ENCODE results near the gene VMP1.
"Not testable (repeated sequence)": the region's sequence is repeated elsewhere in the genome, so short reads cannot be mapped to it uniquely, and the experiment has no call there.

Gene VMP1

DNA sequence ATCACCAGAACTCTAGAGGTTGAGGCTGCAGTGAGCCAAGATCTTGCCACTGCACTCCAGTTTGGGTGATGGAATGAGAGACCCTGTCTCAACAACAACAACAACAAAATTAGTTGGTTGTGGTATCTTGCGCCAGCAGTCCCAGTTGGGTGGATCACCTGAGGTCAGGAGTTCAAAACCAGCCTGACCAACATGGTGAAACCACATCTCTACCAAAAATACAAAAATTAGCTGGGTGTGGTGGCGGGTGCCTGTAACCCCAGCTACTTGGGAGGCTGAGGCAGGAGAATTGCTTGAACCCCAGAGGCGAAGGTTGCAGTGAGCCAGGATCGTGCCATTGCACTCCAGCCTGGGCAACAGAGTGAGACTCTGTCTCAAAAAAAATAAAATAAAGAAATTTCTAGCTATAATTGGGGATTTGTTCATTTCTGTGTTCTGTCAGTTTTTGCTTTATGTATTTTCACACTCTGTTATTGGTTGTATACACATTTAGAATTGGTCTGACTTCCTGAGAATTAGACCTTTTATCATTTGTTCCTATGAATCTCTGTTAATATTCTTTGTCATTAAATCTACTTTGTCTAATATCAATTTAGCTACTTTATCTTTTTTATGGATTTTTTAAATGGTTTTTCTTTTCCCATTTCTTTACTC, 51.7 kb downstream of the VMP1 start:
- H3K27me3 ChIP-seq (ENCODE audit: control insufficient read depth in 1 of 2, insufficient read depth in 2 of 2, low read length in 2 of 2); H3K9me3 ChIP-seq (ENCODE audit: control insufficient read depth in 1 of 2, low read length in 2 of 2); H3K9ac ChIP-seq (ENCODE audit: low read depth in 1 of 2, low read length in 2 of 2); H3K4me3 ChIP-seq (ENCODE audit: low read depth in 1 of 2, low read length in 2 of 2); H3K36me3 ChIP-seq (ENCODE audit: control insufficient read depth in 1 of 2, insufficient read depth in 2 of 2, low read length in 2 of 2); H3K27ac ChIP-seq (ENCODE audit: low read depth, low read length): not testable (repeated sequence)
- peaks cover 0 to 13% of the 10 kb centered on the region in 2 donors for H3K4me1 ChIP-seq (ENCODE audit: control insufficient read depth in 1 of 2, insufficient read depth in 2 of 2, low read length in 2 of 2)

- Histone ChIP-seq H3K9ac (ENCODE audit: low read depth in 1 of 2, low read length in 2 of 2) (no peak overlapping the region), H3K27ac (ENCODE audit: low read depth, low read length) (no peak overlapping the region), H3K36me3 (ENCODE audit: control insufficient read depth in 1 of 2, insufficient read depth in 2 of 2, low read length in 2 of 2) (peaks cover 0 to 12% of the 10 kb centered on the region in 2 donors), H3K27me3 (ENCODE audit: control insufficient read depth in 1 of 2, insufficient read depth in 2 of 2, low read length in 2 of 2) (no peaks in the 10 kb centered on the region), H3K9me3 (ENCODE audit: control insufficient read depth in 1 of 2, low read length in 2 of 2) (no peaks in the 10 kb centered on the region), H3K4me1 (ENCODE audit: control insufficient read depth in 1 of 2, insufficient read depth in 2 of 2, low read length in 2 of 2) (peaks cover 0 to 8% of the 10 kb centered on the region in 2 donors), H3K4me3 (ENCODE audit: low read depth in 1 of 2, low read length in 2 of 2) (no peak overlapping the region)
Observed at GRCh38 chr17:59760160-59760559, 52.7 kb downstream of the VMP1 start.

DNA sequence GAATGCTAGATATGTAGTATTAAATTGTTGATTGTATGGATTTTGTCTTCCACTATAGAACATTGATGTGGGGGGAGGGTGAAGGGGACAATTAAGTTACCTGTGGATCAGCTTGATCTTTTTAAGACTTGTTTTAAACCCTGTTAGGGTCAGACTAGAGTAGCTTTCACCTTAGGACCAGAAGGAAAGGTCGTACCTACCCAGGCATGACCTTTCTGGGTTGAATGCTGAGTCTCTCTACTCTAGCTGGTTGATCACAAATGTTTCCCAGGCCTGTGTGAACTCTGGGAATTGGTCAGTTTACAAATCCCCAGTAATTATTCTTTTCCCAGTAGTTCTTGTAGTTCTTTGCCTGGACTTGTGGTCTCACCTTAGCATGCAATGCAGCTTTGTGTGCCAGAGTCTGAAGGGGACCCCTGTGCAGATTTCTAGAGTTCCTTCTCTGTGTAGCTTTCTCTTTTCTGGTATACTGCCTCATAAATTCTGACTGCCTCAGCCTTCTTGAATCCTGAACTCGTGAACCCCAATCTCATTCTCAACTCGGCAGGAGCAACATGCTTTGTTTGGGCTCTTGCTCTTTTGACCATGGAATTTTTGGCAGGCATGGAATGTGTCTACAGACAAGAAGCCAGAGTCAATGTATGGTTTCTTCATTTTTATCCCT, 54.1 kb downstream of the VMP1 start:
- H3K9ac ChIP-seq (ENCODE audit: low read depth in 1 of 2, low read length in 2 of 2): no peak overlapping the region
- H3K4me3 ChIP-seq (ENCODE audit: low read depth in 1 of 2, low read length in 2 of 2): no peak overlapping the region
- H3K36me3 ChIP-seq (ENCODE audit: control insufficient read depth in 1 of 2, insufficient read depth in 2 of 2, low read length in 2 of 2): peaks cover 0 to 14% of the 10 kb centered on the region in 2 donors
- peak overlapping the region; percentile 43 for H3K27ac ChIP-seq (ENCODE audit: low read depth, low read length)
- H3K27me3 ChIP-seq (ENCODE audit: control insufficient read depth in 1 of 2, insufficient read depth in 2 of 2, low read length in 2 of 2): no peaks in the 10 kb centered on the region
- peaks cover 0 to 8% of the 10 kb centered on the region in 2 donors for H3K4me1 ChIP-seq (ENCODE audit: control insufficient read depth in 1 of 2, insufficient read depth in 2 of 2, low read length in 2 of 2)
- H3K9me3 ChIP-seq (ENCODE audit: control insufficient read depth in 1 of 2, low read length in 2 of 2): no peaks in the 10 kb centered on the region

DNA sequence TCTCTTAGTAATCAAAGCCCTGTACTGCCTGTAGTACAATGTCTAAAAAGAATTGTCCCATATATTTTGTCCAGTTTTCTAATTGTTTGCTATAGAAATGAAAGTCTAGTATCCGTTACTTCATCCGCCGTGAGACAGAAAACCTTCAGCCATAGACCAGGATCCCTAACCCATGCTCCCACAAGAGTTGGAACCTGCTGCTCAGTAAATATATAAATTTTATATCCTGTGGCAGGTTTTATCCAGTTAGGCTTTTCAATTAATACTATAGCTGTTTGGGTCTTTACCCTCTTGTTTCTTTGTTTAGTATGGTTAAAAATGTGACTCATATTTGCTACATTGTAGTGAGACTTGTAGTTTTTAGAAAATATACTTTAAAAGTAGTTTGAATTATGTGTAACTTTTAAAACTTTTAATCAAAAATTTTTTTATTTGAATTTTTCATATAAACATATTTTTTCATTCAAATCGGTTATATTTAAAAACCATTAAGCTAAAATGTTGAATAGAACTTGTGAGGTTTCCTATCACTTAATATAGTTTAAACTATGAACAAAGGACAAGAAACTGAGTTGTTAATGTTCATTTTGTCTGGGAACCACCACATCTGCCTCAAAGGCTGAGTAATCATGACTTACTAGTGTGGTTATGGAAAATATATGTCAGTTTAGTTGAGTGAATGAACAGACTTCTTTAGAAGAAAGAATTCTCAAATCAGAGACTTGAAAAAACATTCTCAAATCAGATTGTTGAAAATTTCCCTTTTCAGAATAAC, 54.8 kb downstream of the VMP1 start:
- Histone ChIP-seq H3K27ac (ENCODE audit: low read depth, low read length) (peak overlapping the region; percentile 43), H3K27me3 (ENCODE audit: control insufficient read depth in 1 of 2, insufficient read depth in 2 of 2, low read length in 2 of 2) (no peaks in the 10 kb centered on the region), H3K4me1 (ENCODE audit: control insufficient read depth in 1 of 2, insufficient read depth in 2 of 2, low read length in 2 of 2) (peaks cover 0 to 8% of the 10 kb centered on the region in 2 donors), H3K36me3 (ENCODE audit: control insufficient read depth in 1 of 2, insufficient read depth in 2 of 2, low read length in 2 of 2) (peaks cover 0 to 14% of the 10 kb centered on the region in 2 donors), H3K9me3 (ENCODE audit: control insufficient read depth in 1 of 2, low read length in 2 of 2) (no peaks in the 10 kb centered on the region), H3K9ac (ENCODE audit: low read depth in 1 of 2, low read length in 2 of 2) (no peak overlapping the region), H3K4me3 (ENCODE audit: low read depth in 1 of 2, low read length in 2 of 2) (no peak overlapping the region)

DNA sequence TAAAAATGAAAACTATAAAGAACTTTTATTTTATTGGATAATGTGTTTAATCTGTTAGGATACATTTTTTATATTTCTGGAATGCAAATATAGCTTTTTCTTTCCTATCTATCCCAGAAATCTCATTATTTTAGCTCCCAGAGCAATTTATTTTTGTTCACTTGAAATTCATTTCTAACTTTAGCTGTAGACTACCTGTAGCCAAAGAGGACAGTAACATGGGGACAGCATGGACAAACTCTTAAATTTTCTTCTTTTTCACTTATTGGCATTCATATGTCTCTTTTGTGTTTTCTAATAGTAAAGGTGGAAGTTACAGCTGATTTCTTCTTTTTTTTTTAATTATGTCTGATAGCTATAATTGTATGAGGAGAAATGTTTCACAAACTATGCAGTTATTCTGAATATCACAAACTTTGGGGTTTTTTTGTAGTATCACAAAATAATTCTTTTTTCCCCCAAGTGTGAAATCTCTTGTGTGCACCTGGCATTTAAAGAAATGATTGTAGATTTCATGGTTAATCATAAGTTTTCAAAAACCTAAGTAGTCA, 55.4 kb downstream of the VMP1 start:
- H3K27ac ChIP-seq (ENCODE audit: low read depth, low read length): peak overlapping the region; percentile 51
- H3K9me3 ChIP-seq (ENCODE audit: control insufficient read depth in 1 of 2, low read length in 2 of 2): no peaks in the 10 kb centered on the region
- H3K36me3 ChIP-seq (ENCODE audit: control insufficient read depth in 1 of 2, insufficient read depth in 2 of 2, low read length in 2 of 2): peaks cover 0 to 12% of the 10 kb centered on the region in 2 donors
- H3K4me3 ChIP-seq (ENCODE audit: low read depth in 1 of 2, low read length in 2 of 2): no peak overlapping the region
- peaks cover 0 to 8% of the 10 kb centered on the region in 2 donors for H3K4me1 ChIP-seq (ENCODE audit: control insufficient read depth in 1 of 2, insufficient read depth in 2 of 2, low read length in 2 of 2)
- no peaks in the 10 kb centered on the region for H3K27me3 ChIP-seq (ENCODE audit: control insufficient read depth in 1 of 2, insufficient read depth in 2 of 2, low read length in 2 of 2)
- no peak overlapping the region for H3K9ac ChIP-seq (ENCODE audit: low read depth in 1 of 2, low read length in 2 of 2)

GRCh38 chr17:59763861-59764260, 56.4 kb downstream of the VMP1 start:
- Histone ChIP-seq H3K4me3 (ENCODE audit: low read depth in 1 of 2, low read length in 2 of 2) (no peak overlapping the region), H3K36me3 (ENCODE audit: control insufficient read depth in 1 of 2, insufficient read depth in 2 of 2, low read length in 2 of 2) (peaks cover 0 to 7% of the 10 kb centered on the region in 2 donors), H3K27me3 (ENCODE audit: control insufficient read depth in 1 of 2, insufficient read depth in 2 of 2, low read length in 2 of 2) (no peaks in the 10 kb centered on the region), H3K4me1 (ENCODE audit: control insufficient read depth in 1 of 2, insufficient read depth in 2 of 2, low read length in 2 of 2) (peaks cover 0 to 8% of the 10 kb centered on the region in 2 donors), H3K9ac (ENCODE audit: low read depth in 1 of 2, low read length in 2 of 2) (no peak overlapping the region), H3K9me3 (ENCODE audit: control insufficient read depth in 1 of 2, low read length in 2 of 2) (no peaks in the 10 kb centered on the region), H3K27ac (ENCODE audit: low read depth, low read length) (no peak overlapping the region)

DNA sequence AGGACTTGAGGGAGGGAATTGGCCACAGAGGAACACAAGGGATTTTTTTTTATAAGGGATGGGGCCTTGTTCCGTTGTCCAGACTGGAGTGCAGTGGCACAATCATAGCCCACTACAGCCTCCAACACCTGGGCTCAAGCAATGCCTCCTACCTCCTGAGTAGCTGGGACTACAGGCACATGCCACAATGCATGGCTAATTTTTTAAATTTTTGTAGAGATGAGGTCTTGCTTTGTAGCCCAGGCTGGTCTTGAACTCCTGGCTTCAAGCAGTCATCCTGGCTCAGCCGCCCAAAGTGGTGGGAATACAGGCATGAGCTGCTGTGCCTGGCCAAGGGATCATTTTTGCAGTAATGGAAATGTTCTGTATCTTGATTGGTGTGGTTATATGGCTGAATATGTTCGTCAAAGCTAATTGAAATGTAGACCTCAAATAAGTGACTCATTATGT, 56.9 kb downstream of the VMP1 start:
- no peak overlapping the region for H3K4me3 ChIP-seq (ENCODE audit: low read depth in 1 of 2, low read length in 2 of 2)
- H3K27ac ChIP-seq (ENCODE audit: low read depth, low read length): no peak overlapping the region
- H3K9me3 ChIP-seq (ENCODE audit: control insufficient read depth in 1 of 2, low read length in 2 of 2): no peaks in the 10 kb centered on the region
- peaks cover 0 to 5% of the 10 kb centered on the region in 2 donors for H3K36me3 ChIP-seq (ENCODE audit: control insufficient read depth in 1 of 2, insufficient read depth in 2 of 2, low read length in 2 of 2)
- no peak overlapping the region for H3K9ac ChIP-seq (ENCODE audit: low read depth in 1 of 2, low read length in 2 of 2)
- H3K27me3 ChIP-seq (ENCODE audit: control insufficient read depth in 1 of 2, insufficient read depth in 2 of 2, low read length in 2 of 2): no peaks in the 10 kb centered on the region
- peaks cover 0 to 8% of the 10 kb centered on the region in 2 donors for H3K4me1 ChIP-seq (ENCODE audit: control insufficient read depth in 1 of 2, insufficient read depth in 2 of 2, low read length in 2 of 2)

GRCh38 chr17:59765038-59765437, 57.6 kb downstream of the VMP1 start:
- no peak overlapping the region for H3K4me3 ChIP-seq (ENCODE audit: low read depth in 1 of 2, low read length in 2 of 2)
- H3K36me3 ChIP-seq (ENCODE audit: control insufficient read depth in 1 of 2, insufficient read depth in 2 of 2, low read length in 2 of 2): peaks cover 0 to 5% of the 10 kb centered on the region in 2 donors
- H3K27me3 ChIP-seq (ENCODE audit: control insufficient read depth in 1 of 2, insufficient read depth in 2 of 2, low read length in 2 of 2): no peaks in the 10 kb centered on the region
- H3K9ac ChIP-seq (ENCODE audit: low read depth in 1 of 2, low read length in 2 of 2): no peak overlapping the region
- peaks cover 0 to 8% of the 10 kb centered on the region in 2 donors for H3K4me1 ChIP-seq (ENCODE audit: control insufficient read depth in 1 of 2, insufficient read depth in 2 of 2, low read length in 2 of 2)
- no peaks in the 10 kb centered on the region for H3K9me3 ChIP-seq (ENCODE audit: control insufficient read depth in 1 of 2, low read length in 2 of 2)
- no peak overlapping the region for H3K27ac ChIP-seq (ENCODE audit: low read depth, low read length)

DNA sequence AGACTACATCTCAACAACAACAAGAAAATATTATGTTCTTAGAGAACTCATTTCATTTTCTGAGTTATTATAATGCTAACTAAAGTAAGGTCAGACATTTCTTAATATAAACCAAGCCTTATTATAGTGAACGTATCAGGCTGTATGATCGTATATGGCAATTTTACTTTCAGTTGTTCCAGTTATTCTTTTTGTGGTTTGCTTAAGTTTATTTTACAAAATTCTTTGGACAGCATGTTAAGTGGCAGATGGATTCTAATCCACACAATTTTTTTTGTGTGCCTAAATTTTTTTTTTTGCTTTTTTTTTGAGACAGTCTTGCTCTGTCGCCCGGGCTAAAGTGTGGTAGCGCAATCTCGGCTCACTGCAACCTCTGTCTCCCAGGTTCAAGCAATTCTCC, 59.0 kb downstream of the VMP1 start:
- H3K27ac ChIP-seq (ENCODE audit: low read depth, low read length): no peak overlapping the region
- H3K4me3 ChIP-seq (ENCODE audit: low read depth in 1 of 2, low read length in 2 of 2): no peak overlapping the region
- H3K9ac ChIP-seq (ENCODE audit: low read depth in 1 of 2, low read length in 2 of 2): no peak overlapping the region
- H3K9me3 ChIP-seq (ENCODE audit: control insufficient read depth in 1 of 2, low read length in 2 of 2): no peaks in the 10 kb centered on the region
- H3K36me3 ChIP-seq (ENCODE audit: control insufficient read depth in 1 of 2, insufficient read depth in 2 of 2, low read length in 2 of 2): peaks cover 0 to 5% of the 10 kb centered on the region in 2 donors
- peaks cover 0 to 7% of the 10 kb centered on the region in 2 donors for H3K4me1 ChIP-seq (ENCODE audit: control insufficient read depth in 1 of 2, insufficient read depth in 2 of 2, low read length in 2 of 2)
- H3K27me3 ChIP-seq (ENCODE audit: control insufficient read depth in 1 of 2, insufficient read depth in 2 of 2, low read length in 2 of 2): no peaks in the 10 kb centered on the region

DNA sequence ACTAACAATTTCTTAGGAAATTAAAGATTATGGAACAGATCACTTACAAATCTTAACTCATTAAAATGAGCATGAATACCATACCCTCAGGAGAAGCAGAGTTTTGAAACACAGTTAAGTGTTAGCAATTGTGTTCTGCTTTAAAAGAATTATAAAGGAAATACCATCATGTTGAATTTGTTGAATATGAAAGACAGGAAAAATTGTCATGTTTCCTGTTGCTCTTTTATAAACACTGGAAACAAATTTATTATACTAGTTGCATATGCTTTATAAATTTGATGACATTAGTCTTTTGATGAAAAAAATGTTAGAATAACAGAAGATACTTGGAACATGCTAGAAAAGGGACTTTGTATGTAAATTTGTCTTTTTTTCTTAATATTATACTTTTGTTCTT, 59.7 kb downstream of the VMP1 start:
- Histone ChIP-seq H3K36me3 (ENCODE audit: control insufficient read depth in 1 of 2, insufficient read depth in 2 of 2, low read length in 2 of 2) (peaks cover 0 to 5% of the 10 kb centered on the region in 2 donors), H3K9ac (ENCODE audit: low read depth in 1 of 2, low read length in 2 of 2) (no peak overlapping the region), H3K4me1 (ENCODE audit: control insufficient read depth in 1 of 2, insufficient read depth in 2 of 2, low read length in 2 of 2) (no peaks in the 10 kb centered on the region), H3K4me3 (ENCODE audit: low read depth in 1 of 2, low read length in 2 of 2) (no peak overlapping the region), H3K27me3 (ENCODE audit: control insufficient read depth in 1 of 2, insufficient read depth in 2 of 2, low read length in 2 of 2) (no peaks in the 10 kb centered on the region), H3K9me3 (ENCODE audit: control insufficient read depth in 1 of 2, low read length in 2 of 2) (no peaks in the 10 kb centered on the region), H3K27ac (ENCODE audit: low read depth, low read length) (no peak overlapping the region)

Measured in duodenal mucosa (tissue), 2 donors.